ENCODE data around the gene RCBTB1. TPM values are rescaled to one million over a fixed set of nuclear protein-coding genes. Genes with fewer than 3 reads are reported as not detected.

RCBTB1 gene
- total RNA-seq, 4 donors from 2014 or later = 13.2 to 29.1 (median 20.1) TPM

GRCh38 chr13:49533591-49534269 lies 51.6 kb downstream of the RCBTB1 start:
- Histone ChIP-seq H3K9me3 (no peaks in the 10 kb centered on the region), H3K4me3 (no peak overlapping the region), H3K27ac (no peak overlapping the region), H3K4me1 (no peaks in the 10 kb centered on the region), H3K27me3 (no peaks in the 10 kb centered on the region), H3K36me3 (peaks cover 0 to 37% of the 10 kb centered on the region in 2 donors)
- no peak for TF ChIP-seq POLR2A (IDR thresholded peaks at IDR 0.05)
- no peak for TF ChIP-seq CTCF (IDR thresholded peaks at IDR 0.05)
- TF ChIP-seq POLR2AphosphoS5 (IDR thresholded peaks at IDR 0.05) = no peak
- no peak for TF ChIP-seq EP300 (IDR thresholded peaks at IDR 0.05)
- ATAC-seq = no peak
- WGBS, 2 donors (ENCODE audit: low coverage in 1 of 2) = 66 to 75% methylated on average over 4 of the region's 7 CpGs

- no peak for ATAC-seq
- Histone ChIP-seq H3K27me3 (no peaks in the 10 kb centered on the region), H3K9me3 (no peaks in the 10 kb centered on the region), H3K4me3 (no peak overlapping the region), H3K27ac (no peak overlapping the region), H3K36me3 (peaks cover 0 to 38% of the 10 kb centered on the region in 2 donors), H3K4me1 (no peaks in the 10 kb centered on the region)
- TF ChIP-seq POLR2A (IDR thresholded peaks at IDR 0.05) (no peak), EP300 (IDR thresholded peaks at IDR 0.05) (no peak), CTCF (IDR thresholded peaks at IDR 0.05) (no peak), POLR2AphosphoS5 (IDR thresholded peaks at IDR 0.05) (no peak)
Measured at GRCh38 chr13:49533011-49533410, 52.3 kb downstream of the RCBTB1 start.

GRCh38 chr13:49532593-49532992 lies 52.8 kb downstream of the RCBTB1 start:
- TF ChIP-seq EP300 (IDR thresholded peaks at IDR 0.05) = no peak
- no peak for TF ChIP-seq POLR2AphosphoS5 (IDR thresholded peaks at IDR 0.05)
- TF ChIP-seq CTCF (IDR thresholded peaks at IDR 0.05) = no peak
- no peak for TF ChIP-seq POLR2A (IDR thresholded peaks at IDR 0.05)
- Histone ChIP-seq H3K27me3 (no peaks in the 10 kb centered on the region), H3K4me1 (no peaks in the 10 kb centered on the region), H3K4me3 (no peak overlapping the region), H3K27ac (no peak overlapping the region), H3K36me3 (peaks cover 0 to 38% of the 10 kb centered on the region in 2 donors), H3K9me3 (no peaks in the 10 kb centered on the region)
- no peak for ATAC-seq
- WGBS, 2 donors (ENCODE audit: low coverage in 1 of 2) = 75 to 100% methylated on average over 1 of the region's 1 CpG

GRCh38 chr13:49530457-49530856 lies 54.9 kb downstream of the RCBTB1 start:
- no peak for TF ChIP-seq POLR2AphosphoS5 (IDR thresholded peaks at IDR 0.05)
- no peak for TF ChIP-seq EP300 (IDR thresholded peaks at IDR 0.05)
- no peak for TF ChIP-seq POLR2A (IDR thresholded peaks at IDR 0.05)
- no peak for TF ChIP-seq CTCF (IDR thresholded peaks at IDR 0.05)
- H3K9me3 ChIP-seq = no peaks in the 10 kb centered on the region
- no peak for ATAC-seq
- no peak overlapping the region for H3K27ac ChIP-seq
- no peaks in the 10 kb centered on the region for H3K4me1 ChIP-seq
- H3K36me3 ChIP-seq = peaks cover 0 to 59% of the 10 kb centered on the region in 2 donors
- no peak overlapping the region for H3K4me3 ChIP-seq
- no peaks in the 10 kb centered on the region for H3K27me3 ChIP-seq
- WGBS, 2 donors (ENCODE audit: low coverage in 1 of 2) = 84% methylated on average over 6 to 7 of the region's 7 CpGs

GRCh38 chr13:49528161-49528560 lies 57.2 kb downstream of the RCBTB1 start:
- no peak for TF ChIP-seq EP300 (IDR thresholded peaks at IDR 0.05)
- no peak for TF ChIP-seq POLR2AphosphoS5 (IDR thresholded peaks at IDR 0.05)
- TF ChIP-seq CTCF (IDR thresholded peaks at IDR 0.05) = no peak
- no peak for TF ChIP-seq POLR2A (IDR thresholded peaks at IDR 0.05)
- Histone ChIP-seq H3K27ac (no peak overlapping the region), H3K27me3 (no peaks in the 10 kb centered on the region), H3K4me3 (no peak overlapping the region), H3K4me1 (no peaks in the 10 kb centered on the region), H3K36me3 (peaks cover 0 to 72% of the 10 kb centered on the region in 2 donors), H3K9me3 (no peaks in the 10 kb centered on the region)
- ATAC-seq = no peak
- whole genome bisulfite sequencing, 2 donors (ENCODE audit: low coverage in 1 of 2) = 64 to 85% methylated on average over 1 of the region's 1 CpG

All from gastroesophageal sphincter (tissue), 4 donors.